ENCODE measurements around the gene SENP2.

DNA sequence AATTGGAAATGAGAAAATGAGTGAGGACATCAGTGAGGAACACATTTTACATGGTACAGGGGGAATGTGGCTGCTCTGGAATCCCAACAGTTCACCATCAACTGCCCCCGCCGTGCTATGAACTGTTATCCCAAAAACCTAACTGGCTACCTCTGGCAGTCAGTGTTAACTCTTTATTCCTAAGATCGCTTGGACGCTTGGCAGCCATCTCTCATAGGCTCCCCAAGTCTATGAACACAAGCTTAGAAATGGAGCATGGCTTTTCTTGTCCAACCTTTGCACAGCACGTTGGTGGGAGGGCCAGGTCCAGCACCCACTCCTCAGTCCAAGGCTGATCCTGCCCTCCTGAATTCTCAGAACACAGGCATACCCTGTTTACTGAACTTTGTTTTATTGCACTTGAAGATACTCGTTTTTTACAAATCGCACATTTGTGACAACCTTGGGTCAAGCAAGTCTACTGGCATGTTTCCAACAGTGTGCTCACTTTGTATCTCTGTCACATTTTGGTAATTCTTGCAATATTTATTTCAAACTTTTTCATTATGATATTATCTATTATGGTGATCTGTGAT lies 53.6 kb downstream of the SENP2 start:
- no peak for TF ChIP-seq EZH2 (IDR thresholded peaks at IDR 0.05; ENCODE audit: insufficient read depth, poor library complexity, severe bottlenecking)
- TF ChIP-seq EZH2phosphoT487 (IDR thresholded peaks at IDR 0.05; ENCODE audit: insufficient read depth, low read depth), result no peak
